ENCODE data around the gene TIAM2.

Gene TIAM2

DNA sequence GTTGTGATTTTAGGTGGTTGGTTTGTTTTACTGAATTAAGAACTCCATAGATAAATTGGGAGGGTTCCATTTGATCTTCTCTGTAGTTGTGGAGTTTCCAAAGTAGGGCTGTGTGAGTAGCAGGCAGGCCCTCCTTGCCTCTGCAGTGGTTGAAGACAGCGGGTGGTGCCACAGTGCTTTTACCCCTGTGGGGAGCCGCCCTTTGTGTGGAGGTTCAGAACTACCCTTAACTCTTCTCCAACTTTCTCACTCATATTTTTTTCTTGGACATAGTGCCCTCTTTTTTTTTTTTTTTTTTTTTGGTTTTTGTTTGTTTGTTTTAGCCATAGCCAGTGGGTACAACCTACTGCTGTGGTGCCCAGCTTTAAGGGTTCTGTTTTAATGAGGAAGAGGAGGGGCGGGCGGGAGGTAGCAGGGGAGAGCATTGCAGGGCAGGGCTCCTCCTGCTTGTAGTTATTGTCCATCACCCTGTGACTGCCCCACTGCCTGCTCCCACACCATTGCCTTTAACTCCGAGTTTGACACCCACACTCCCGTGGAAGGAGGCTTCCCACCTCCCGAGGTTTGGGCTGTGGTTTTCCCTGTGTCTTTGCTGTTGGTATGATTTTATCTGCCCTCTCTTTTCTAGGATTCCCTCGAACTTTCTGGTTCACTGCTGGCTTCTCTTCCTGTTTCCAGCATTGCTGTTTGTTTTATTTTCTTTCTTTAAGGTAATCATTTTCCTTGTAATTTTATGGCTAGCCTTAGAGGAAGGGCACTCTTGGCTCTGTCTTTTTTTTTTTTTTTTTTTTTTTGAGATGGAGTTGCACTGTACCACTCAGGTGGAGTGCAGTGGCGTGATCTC is 50.7 kb downstream of the TIAM2 start:
- no peak overlapping the region for H3K4me3 ChIP-seq (ENCODE audit: low read length)
- no peak for TF ChIP-seq ZNF274 (IDR thresholded peaks at IDR 0.05; ENCODE audit: low read depth, low read length)

DNA sequence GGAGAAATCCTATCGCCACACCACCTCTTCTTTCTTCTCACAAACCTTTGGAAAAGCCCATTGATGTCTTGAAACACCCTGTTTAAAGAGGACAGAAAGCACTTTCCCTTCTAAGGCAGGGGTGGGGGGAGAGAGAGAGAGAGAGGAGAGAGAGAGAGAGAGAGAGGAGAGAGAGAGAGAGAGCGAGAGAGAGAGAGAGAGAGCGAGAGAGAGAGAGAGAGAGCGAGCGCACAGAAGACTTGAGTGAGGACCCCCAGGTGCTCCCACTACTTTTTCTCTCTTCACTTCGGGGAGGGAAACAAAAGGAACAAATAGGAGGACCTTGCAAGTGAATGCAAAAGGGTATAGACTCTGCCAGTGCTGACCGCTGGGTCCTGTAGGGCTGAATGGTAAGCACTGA is 52.4 kb downstream of the TIAM2 start:
- no peak for TF ChIP-seq ZNF274 (IDR thresholded peaks at IDR 0.05; ENCODE audit: low read depth, low read length)
- no peak overlapping the region for H3K4me3 ChIP-seq (ENCODE audit: low read length)

DNA sequence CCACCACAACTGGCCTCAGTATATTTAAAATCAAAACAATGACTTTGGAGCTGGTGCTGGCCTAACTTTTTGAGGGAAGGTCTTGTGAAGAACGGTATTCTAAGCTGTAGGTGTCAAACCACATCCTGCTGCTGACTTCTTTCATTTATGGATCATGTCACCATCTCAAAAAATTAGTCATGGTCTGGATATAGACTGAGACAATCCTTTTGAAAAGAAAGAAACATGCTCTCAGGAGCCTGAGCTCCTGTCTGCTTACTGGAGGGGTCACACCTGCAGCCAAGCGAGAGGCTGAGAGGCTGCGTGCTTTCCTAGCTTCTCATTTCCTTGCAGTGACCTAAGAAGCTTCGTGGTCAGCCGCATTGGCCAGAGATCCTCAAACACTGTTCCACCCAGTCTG is 55.2 kb downstream of the TIAM2 start:
- H3K4me3 ChIP-seq (ENCODE audit: low read length) = no peak overlapping the region
- no peak for TF ChIP-seq ZNF274 (IDR thresholded peaks at IDR 0.05; ENCODE audit: low read depth, low read length)

DNA sequence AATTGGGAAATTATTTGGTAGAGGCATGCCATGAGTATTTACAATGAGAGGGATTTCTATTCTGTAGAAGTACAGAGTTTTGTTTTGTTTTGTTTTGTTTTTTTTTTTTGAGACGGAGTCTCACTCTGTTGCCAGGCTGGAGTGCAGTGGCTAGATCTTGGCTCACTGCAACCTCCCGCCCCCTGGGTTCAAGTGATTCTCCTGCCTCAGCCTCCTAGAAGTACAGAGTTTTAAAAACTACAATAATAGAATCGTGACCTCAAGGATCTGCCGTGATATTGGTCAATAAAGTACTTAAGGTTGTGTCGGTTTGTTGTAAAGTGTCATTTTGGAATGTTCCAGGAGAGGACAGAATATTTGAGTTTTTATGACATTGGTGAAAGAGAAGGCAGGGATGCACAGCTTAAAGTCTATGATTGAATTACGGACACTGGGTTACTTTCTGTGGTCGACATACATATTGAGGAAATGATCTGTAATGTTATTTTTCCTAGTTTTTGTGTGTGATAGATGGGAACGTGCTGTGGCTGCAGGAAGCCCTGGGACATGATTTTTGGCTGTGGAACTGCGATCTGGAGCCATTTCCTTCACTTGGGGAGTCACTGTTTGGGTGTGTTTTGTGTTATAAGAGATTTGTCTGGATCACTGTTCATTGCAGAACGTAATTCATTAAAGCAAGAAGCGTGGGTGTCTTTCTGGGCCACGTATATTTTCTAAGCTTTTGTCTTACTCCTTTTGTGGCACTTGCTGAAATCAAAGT is 59.6 kb downstream of the TIAM2 start:
- TF ChIP-seq ZNF274 (IDR thresholded peaks at IDR 0.05; ENCODE audit: low read depth, low read length) = no peak
- H3K4me3 ChIP-seq (ENCODE audit: low read length) = no peak overlapping the region

DNA sequence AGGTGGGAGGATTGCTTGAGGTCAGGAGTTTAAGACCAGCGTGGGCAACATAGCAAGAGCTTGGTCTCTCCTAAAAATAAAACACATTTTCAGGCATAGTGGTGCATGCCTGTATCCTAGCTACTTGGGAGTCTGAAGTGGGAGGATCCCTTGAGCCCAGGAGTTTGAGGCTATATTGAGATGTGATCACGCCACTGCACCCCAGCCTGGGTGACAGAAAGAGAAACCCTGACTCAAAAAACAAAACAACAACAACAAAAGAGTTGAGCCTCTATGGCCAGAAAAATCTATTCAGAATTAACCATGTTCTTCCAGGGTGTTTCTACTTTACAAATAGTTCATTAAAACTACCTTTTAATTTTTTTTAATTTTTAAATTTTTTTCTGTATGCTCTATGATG is 60.6 kb downstream of the TIAM2 start:
- TF ChIP-seq ZNF274 (IDR thresholded peaks at IDR 0.05; ENCODE audit: low read depth, low read length) = no peak
- no peak overlapping the region for H3K4me3 ChIP-seq (ENCODE audit: low read length)

DNA sequence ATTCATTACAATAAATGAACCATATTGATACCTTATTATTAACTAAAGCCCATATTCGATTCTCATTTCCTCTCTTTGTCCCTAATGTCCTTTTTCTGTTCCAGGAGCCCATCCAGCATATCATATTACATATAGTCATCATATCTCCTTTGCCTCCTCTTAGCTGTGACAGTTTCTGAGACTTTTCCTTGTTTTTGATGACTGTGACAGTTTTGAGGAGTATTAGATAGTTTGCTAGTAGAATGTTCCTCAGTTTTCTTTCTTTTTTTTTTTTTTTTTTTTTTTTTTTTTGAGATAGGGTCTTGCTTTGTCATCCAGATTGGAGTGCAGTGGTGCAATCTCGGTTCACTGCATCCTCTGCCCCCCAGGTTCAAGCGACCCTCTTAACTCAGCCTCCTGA is 61.6 kb downstream of the TIAM2 start:
- no peak for TF ChIP-seq ZNF274 (IDR thresholded peaks at IDR 0.05; ENCODE audit: low read depth, low read length)

DNA sequence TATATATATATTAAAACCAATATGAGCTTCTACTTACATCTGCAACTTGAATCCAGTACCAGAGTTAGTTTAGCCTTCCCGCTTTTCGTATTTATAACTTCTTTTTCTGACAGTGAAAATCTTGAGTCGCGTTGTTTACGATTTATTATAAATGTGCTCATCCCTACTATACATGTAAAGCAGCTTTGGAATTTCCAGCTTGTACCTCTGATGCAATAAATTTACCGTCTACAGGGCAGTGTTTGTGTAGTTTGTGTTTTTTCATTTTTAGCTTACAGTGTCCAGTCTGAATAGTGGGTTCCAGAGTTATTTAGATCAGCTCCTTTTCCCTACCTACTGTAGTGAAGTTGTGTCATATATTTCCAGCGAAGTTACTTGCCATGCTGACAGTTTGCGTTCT is 66.3 kb downstream of the TIAM2 start:
- no peak for TF ChIP-seq ZNF274 (IDR thresholded peaks at IDR 0.05; ENCODE audit: low read depth, low read length)
- H3K4me3 ChIP-seq (ENCODE audit: low read length) = no peak overlapping the region

More for the DNA sequence above, 61.6 kb downstream of the TIAM2 start:
- no peak overlapping the region for H3K4me3 ChIP-seq (ENCODE audit: low read length)

DNA sequence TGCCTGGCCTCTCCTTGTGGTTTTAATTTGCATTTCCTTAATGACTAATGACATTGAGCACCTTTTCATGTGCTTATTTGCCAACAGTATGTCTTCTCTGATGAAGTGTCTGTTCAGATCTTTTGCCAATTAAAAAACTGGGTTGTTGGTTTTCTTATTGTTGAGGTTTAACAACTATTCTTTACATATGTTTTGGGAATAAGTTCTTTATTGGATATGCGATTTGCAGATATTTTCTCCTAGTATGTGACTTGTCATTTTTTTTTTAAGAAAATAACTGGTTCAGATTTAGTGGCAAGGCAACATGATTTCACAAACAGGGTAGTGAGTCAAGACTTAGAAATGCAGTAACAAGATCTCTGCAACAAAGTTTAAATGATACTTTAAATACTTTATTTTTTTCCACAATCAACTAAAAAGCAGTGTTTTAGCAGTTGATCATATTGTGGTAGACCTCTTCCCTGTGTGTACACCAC is 67.8 kb downstream of the TIAM2 start:
- TF ChIP-seq ZNF274 (IDR thresholded peaks at IDR 0.05; ENCODE audit: low read depth, low read length) = no peak
- no peak overlapping the region for H3K4me3 ChIP-seq (ENCODE audit: low read length)

DNA sequence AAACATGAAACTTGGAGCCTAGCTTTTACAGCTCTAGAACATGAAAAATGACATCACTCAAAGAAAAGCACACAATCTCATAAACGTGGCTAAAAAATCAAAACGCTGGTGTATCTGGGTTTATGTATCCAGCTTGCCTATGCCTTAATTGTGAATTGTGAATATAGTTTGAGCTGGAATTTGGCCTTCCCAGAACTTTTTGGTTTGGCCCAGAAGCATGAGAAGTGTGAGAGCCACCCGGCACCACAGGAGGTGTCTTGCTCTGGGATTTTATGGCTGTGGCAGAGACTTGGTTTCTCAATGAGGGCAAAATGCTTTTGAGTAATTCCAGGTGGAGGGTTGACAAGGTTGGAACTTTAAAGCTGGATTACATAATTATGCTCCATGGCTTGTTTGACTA is 69.2 kb downstream of the TIAM2 start:
- no peak for TF ChIP-seq ZNF274 (IDR thresholded peaks at IDR 0.05; ENCODE audit: low read depth, low read length)

DNA sequence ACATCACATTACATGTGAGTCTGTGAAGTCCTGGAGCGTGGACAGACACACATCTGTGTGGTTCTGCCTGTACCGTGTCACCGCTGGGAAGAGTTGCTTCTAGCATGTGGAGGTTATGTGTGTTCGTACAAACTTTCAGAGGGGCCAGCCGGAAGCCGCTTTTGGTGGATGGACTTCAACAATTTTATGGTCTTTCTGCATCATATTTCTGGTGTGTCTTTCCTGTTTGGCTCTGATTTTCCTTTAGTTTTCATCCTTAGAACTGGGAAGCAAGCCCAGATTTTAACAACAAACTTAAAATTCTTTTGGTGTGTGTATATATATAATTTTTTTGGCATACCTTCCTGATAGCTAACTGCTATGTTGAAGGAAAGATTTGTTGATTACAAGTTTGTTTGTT is 71.2 kb downstream of the TIAM2 start:
- no peak for TF ChIP-seq ZNF274 (IDR thresholded peaks at IDR 0.05; ENCODE audit: low read depth, low read length)
- H3K4me3 ChIP-seq (ENCODE audit: low read length) = no peak overlapping the region

More for the DNA sequence above, 69.2 kb downstream of the TIAM2 start:
- H3K4me3 ChIP-seq (ENCODE audit: low read length) = no peak overlapping the region

DNA sequence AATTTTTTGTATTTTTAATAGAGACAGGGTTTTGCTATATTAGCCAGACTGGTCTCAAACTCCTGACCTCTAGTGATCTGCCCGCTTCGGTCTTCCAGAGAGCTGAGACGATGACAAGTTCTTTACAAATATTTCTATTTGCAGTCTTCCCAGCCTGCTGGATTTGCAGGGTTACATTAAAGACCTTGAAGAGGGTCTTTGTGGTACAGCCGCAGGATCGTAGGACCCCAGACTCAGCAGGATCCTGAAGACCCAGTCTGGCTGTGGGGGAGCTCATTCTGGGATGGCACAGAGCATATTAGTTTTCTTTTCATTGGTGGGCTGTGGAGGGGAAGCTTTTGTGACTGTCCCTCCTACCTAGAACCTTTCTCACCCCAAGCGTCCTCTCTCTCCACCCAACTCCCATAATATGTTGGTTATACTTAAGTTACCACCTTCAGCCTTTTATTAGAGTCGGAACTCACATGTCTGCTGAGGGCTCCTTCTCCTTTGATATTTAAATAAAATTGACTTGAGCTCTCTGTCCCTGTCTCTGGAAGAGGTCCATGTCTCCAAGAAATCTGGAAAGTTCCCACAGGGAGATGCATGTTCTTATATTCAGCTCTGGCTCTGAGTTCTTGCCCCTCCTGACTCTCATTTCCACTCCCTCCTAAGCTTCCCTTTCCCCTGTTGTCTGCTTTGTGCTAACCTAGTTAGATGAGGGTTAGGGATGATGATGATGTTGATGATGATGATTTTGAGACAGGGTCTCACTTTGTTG is 72.0 kb downstream of the TIAM2 start:
- no peak for TF ChIP-seq ZNF274 (IDR thresholded peaks at IDR 0.05; ENCODE audit: low read depth, low read length)
- no peak overlapping the region for H3K4me3 ChIP-seq (ENCODE audit: low read length)

DNA sequence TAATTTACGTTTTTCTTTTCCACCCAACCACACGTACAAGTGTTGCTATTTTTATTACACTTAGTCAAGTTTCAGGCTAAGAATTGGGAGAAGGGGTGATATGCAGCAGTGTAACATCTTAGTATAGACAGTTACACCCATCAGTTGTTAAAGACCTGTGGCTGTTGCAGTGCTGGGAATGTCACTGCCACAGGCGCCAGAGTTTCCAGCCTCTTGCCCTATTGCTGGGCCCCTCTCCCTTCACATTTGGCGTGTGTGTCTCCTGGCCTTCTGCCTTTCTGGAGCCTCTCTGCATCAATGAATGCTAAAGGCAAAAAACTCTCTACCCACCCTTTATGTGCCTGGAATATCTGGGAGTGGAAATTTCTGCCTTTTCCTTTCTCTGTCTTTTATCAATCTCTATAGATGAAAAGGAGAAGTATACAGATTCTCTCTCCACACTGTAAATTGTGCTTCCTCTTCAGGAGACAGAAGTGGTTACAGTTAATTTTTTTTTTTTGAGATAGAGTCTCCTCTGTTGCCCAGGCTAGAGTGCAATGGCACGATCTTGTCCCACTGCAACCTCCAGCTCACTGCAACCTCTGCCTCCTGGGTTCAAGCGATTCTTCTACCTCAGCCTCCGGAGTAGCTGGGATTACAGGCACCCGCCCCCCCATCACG is 73.0 kb downstream of the TIAM2 start:
- no peak for TF ChIP-seq ZNF274 (IDR thresholded peaks at IDR 0.05; ENCODE audit: low read depth, low read length)
- no peak overlapping the region for H3K4me3 ChIP-seq (ENCODE audit: low read length)

DNA sequence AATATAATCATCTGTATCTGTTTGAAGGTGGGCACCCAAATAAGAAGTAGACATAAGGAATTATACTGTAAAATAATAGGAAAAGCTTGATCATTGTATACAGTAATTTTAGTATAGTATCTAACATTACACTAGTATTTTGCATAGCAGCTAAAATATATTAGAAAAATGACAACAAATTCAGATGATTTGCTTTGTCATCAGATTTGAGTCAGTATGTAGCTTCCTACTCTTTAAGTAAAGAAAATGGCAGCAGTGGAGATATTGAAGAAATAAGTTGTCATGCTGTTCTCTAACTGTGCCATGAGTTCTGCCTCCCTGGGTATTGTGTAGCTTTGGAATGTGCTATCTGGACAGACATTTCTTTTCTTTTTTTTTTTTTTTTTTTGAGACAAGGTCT is 74.4 kb downstream of the TIAM2 start:
- H3K4me3 ChIP-seq (ENCODE audit: low read length) = no peak overlapping the region
- TF ChIP-seq ZNF274 (IDR thresholded peaks at IDR 0.05; ENCODE audit: low read depth, low read length) = no peak
